ENCODE results near the gene CLCN7.
"Not testable (repeated sequence)": the region's sequence is repeated elsewhere in the genome, so short reads cannot be mapped to it uniquely, and the experiment has no call there.

CLCN7 gene

GRCh38 chr16:1443980-1444729, 30.7 kb downstream of the CLCN7 start, which contains the start of gene CCDC154:
Gene CCDC154, minus strand, starts transcription at chr16:1444556. Its CDS starts 234 bp downstream, at chr16:1444322.
- DNase-seq: no peak

GRCh38 chr16:1443403-1443973, 31.3 kb downstream of the CLCN7 start:
- DNase-seq: no peak

- DNase-seq: no peak
Observed at GRCh38 chr16:1442697-1443096, 32.1 kb downstream of the CLCN7 start.

- no peak for DNase-seq
Observed at GRCh38 chr16:1441391-1441829, 33.4 kb downstream of the CLCN7 start.

- not testable (repeated sequence) for DNase-seq
Observed at GRCh38 chr16:1439699-1440074, 35.1 kb downstream of the CLCN7 start.

GRCh38 chr16:1439058-1439698, 35.6 kb downstream of the CLCN7 start:
- DNase-seq: no peak

- DNase-seq: no peak
Observed at GRCh38 chr16:1438229-1439057, 36.4 kb downstream of the CLCN7 start.

- no peak for DNase-seq
Observed at GRCh38 chr16:1437606-1438005, 37.2 kb downstream of the CLCN7 start.

- DNase-seq: no peak
Observed at GRCh38 chr16:1436731-1437355, 38.0 kb downstream of the CLCN7 start.

GRCh38 chr16:1435921-1436697, 38.7 kb downstream of the CLCN7 start:
- DNase-seq: no peak

GRCh38 chr16:1434644-1435592, 39.9 kb downstream of the CLCN7 start:
- no peak for DNase-seq

- no peak for DNase-seq
Observed at GRCh38 chr16:1433756-1434155, 41.1 kb downstream of the CLCN7 start.

- DNase-seq: no peak
Observed at GRCh38 chr16:1433263-1433560, 41.6 kb downstream of the CLCN7 start.

GRCh38 chr16:1432388-1433262, 42.2 kb downstream of the CLCN7 start:
- DNase-seq: no peak

- DNase-seq: no peak
Observed at GRCh38 chr16:1431497-1432270, 43.1 kb downstream of the CLCN7 start.

- no peak for DNase-seq
Observed at GRCh38 chr16:1430759-1431496, 43.9 kb downstream of the CLCN7 start, which contains the start of gene PERCC1. Gene PERCC1, plus strand, starts transcription at chr16:1431078. Its CDS starts 1,516 bp downstream, at chr16:1432594.

- no peak for DNase-seq
Observed at GRCh38 chr16:1430214-1430758, 44.5 kb downstream of the CLCN7 start.

GRCh38 chr16:1429631-1430030, 45.2 kb downstream of the CLCN7 start:
- DNase-seq: no peak
